Endothelial cell of umbilical vein (primary cell): ENCODE measurements around the gene P2RY13. TPM values are rescaled to one million over a fixed set of nuclear protein-coding genes. Genes with fewer than 3 reads are reported as not detected.

Experiments
- BruUV-seq: library from RNA; stranded (reverse); fragments of 400-500 nt; replicated peaks from 2 replicates; lab custom pipeline; 2021; lab: Mats Ljungman, UMichigan
- CTCF ChIA-PET: fragments of 300-600, 350-600 bp; sonication (Branson Sonifier 250); formaldehyde crosslinking; loops from one replicate; lab custom pipeline; 2021; ENCODE audit warnings: antibody characterized with exemption, inconsistent platforms; lab: Charles Lee
- POLR2A ChIA-PET: fragments of 300-600, 350-600 bp; sonication (Branson Sonifier 250); formaldehyde crosslinking; loops from one replicate; lab custom pipeline; 2021; ENCODE audit warnings: antibody characterized with exemption, inconsistent platforms; lab: Charles Lee
- DNase-seq: peaks from one replicate; pipeline ENCODE4 v3.0.0-alpha.2; 2011; ENCODE audit warnings: low read depth, low spot score
- FAIRE-seq: peaks from 2 replicates; lab custom pipeline; 2011; peaks lifted over from hg19 to GRCh38; lab: Jason Lieb, UNC
- H2AFZ ChIP-seq: 2 replicates; pipeline ENCODE4 v1.6.0; 2012; ENCODE audit warnings: low read depth, low read length, control low read depth, inconsistent platforms
- H3K27ac ChIP-seq: 2 replicates; pipeline ENCODE4 v1.5.1; 2011; ENCODE audit warnings: low read depth, mild to moderate bottlenecking, control low read depth, low read length, moderate library complexity; ENCODE audit not compliant: insufficient read depth
- H3K27me3 ChIP-seq, 2 experiments: 2 replicates each; pipeline versions ENCODE4 v1.6.0 to v1.6.1; 2011; ENCODE audit warnings: low read length in 2 of 2, mixed read lengths in 1 of 2; ENCODE audit not compliant: control insufficient read depth in 2 of 2, insufficient read depth in 2 of 2
- H3K36me3 ChIP-seq, 2 experiments: 2 replicates in 1 of 2; 3 replicates in 1 of 2; pipeline ENCODE4 v1.5.1; 2011; ENCODE audit warnings: low read length in 2 of 2, mild to moderate bottlenecking in 1 of 2, moderate library complexity in 1 of 2; ENCODE audit not compliant: control insufficient read depth in 2 of 2, insufficient read depth in 2 of 2; ENCODE audit errors: extremely low read depth in 1 of 2
- H3K4me1 ChIP-seq: 3 replicates; pipeline ENCODE4 v1.5.1; 2011; ENCODE audit warnings: mild to moderate bottlenecking, low read length; ENCODE audit not compliant: control insufficient read depth, insufficient read depth; ENCODE audit errors: extremely low read depth
- H3K4me2 ChIP-seq: 2 replicates; pipeline ENCODE4 v1.6.1; 2011; ENCODE audit warnings: low read length, control low read depth, mixed read lengths; ENCODE audit not compliant: insufficient read depth
- H3K4me3 ChIP-seq, 3 experiments: fragments of 200-600 bp in 1 of 3; sonication (generic), shearing (Covaris generic) in 1 of 3; replicated peaks in 1 of 3; 2 replicates each; pipeline ENCODE4 v1.5.1; 2011 to 2016; ENCODE audit warnings: control low read depth in 3 of 3, low read length in 3 of 3, mild to moderate bottlenecking in 2 of 3, inconsistent platforms in 1 of 3, low read depth in 1 of 3, moderate library complexity in 1 of 3; ENCODE audit not compliant: insufficient read depth in 1 of 3
- H3K79me2 ChIP-seq: 2 replicates; pipeline ENCODE4 v1.6.0; 2012; ENCODE audit warnings: low read length, inconsistent platforms; ENCODE audit not compliant: control insufficient read depth, insufficient read depth
- H3K9ac ChIP-seq: replicated peaks from 2 replicates; pipeline ENCODE3; 2011; ENCODE audit warnings: low read length, control low read depth; ENCODE audit not compliant: insufficient read depth; ENCODE audit errors: extremely low read depth
- H3K9me1 ChIP-seq: replicated peaks from 3 replicates; pipeline ENCODE4 v1.6.0; 2011; ENCODE audit warnings: mild to moderate bottlenecking, low read length; ENCODE audit not compliant: control insufficient read depth, insufficient read depth; ENCODE audit errors: extremely low read depth
- H3K9me3 ChIP-seq: replicated peaks from 2 replicates; pipeline ENCODE4 v1.5.1; 2012; ENCODE audit warnings: low read length, inconsistent platforms; ENCODE audit not compliant: control insufficient read depth, insufficient read depth
- H4K20me1 ChIP-seq: replicated peaks from 2 replicates; pipeline ENCODE3; 2011; ENCODE audit warnings: mild to moderate bottlenecking, low read length; ENCODE audit not compliant: control insufficient read depth, insufficient read depth; ENCODE audit errors: extremely low read depth
- EZH2 ChIP-seq: IDR thresholded peaks from 2 replicates; pipeline ENCODE4 v1.6.1; 2012; ENCODE audit warnings: borderline replicate concordance, low read depth, mild to moderate bottlenecking, moderate library complexity, low read length, inconsistent platforms; ENCODE audit not compliant: severe bottlenecking
- FOS ChIP-seq: IDR thresholded peaks from 2 replicates; pipeline ENCODE4 v1.6.1; 2011; ENCODE audit warnings: mild to moderate bottlenecking, low read length, moderate library complexity, borderline replicate concordance; ENCODE audit not compliant: insufficient read depth
- GATA2 ChIP-seq: IDR thresholded peaks from 2 replicates; pipeline ENCODE4 v1.7.0; 2011; ENCODE audit warnings: low read depth, mild to moderate bottlenecking, moderate library complexity, mixed read lengths, low read length; ENCODE audit not compliant: insufficient read length, insufficient read depth
- JUN ChIP-seq: IDR thresholded peaks from 2 replicates; pipeline ENCODE4 v1.6.1; 2011; ENCODE audit warnings: borderline replicate concordance, low read depth; ENCODE audit not compliant: insufficient read length, insufficient read depth
- MYC ChIP-seq: IDR thresholded peaks from one replicate; pipeline ENCODE4 v1.6.1; 2011; ENCODE audit warnings: mild to moderate bottlenecking, low read depth, low read length
- POLR2A ChIP-seq: IDR thresholded peaks from 2 replicates; pipeline ENCODE4 v1.6.1; 2012; ENCODE audit warnings: low read depth, mild to moderate bottlenecking, control low read depth, low read length
- POLR2AphosphoS5 ChIP-seq: IDR thresholded peaks from 2 replicates; pipeline ENCODE4 v1.6.1; 2012; ENCODE audit warnings: low read depth, mild to moderate bottlenecking, control low read depth, low read length, moderate library complexity; ENCODE audit not compliant: insufficient read depth
- dilution Hi-C: fragments of 300-500 bp; cut with MboI; formaldehyde crosslinking; loops from one replicate; pipeline ENCODE4 v1.15.0; 2019; ENCODE audit warnings: low sequenced_read_pairs; ENCODE audit not compliant: extremely low pct_ligation_motif_present
- intact Hi-C: fragments of 100-400 bp; cut with micrococcal nuclease; formaldehyde crosslinking; loops from one replicate; pipeline ENCODE4 v1.10.0; 2022
- polyA plus RNA-seq, 4 experiments: library from polyadenylated mRNA; depleted of rRNA in 3 of 4; stranded (reverse) in 3 of 4; unstranded in 1 of 4; fragments of >200 nt; gene quantifications; 2 replicates each; pipeline versions ENCODE4 v1.2.1 to v1.2.3, GENCODE V29; 2011 to 2012; ENCODE audit warnings: missing spikeins in 1 of 4
- total RNA-seq: library from RNA; stranded (reverse); gene quantifications from 2 replicates; pipeline ENCODE4 v1.2.3, GENCODE V29; 2021
- TF ChIP-seq, protein P1 (sequence below), 2 donors: IDR thresholded peaks; 1 replicate in 1 of 2; 2 replicates in 1 of 2; pipeline ENCODE4 v1.5.1; 2011; ENCODE audit warnings: low read length in 2 of 2, mild to moderate bottlenecking in 2 of 2, moderate library complexity in 2 of 2, control low read depth in 1 of 2, inconsistent platforms in 1 of 2, low read depth in 1 of 2; ENCODE audit not compliant: insufficient read depth in 1 of 2; ENCODE audit errors: extremely low read depth in 1 of 2

The P2RY13 gene
- total and polyA plus RNA-seq, 2 donors (not counting 3 experiments of a cell fraction or from before 2014, with no cell fraction given) = not detected

GRCh38 chr3:151315136-151315535 lies 14.2 kb downstream of the P2RY13 start:
- no peak overlapping the region for H2AFZ ChIP-seq
- H3K4me2 ChIP-seq = no peak overlapping the region
- intact Hi-C loops = no loop called here
- no peaks in the 10 kb centered on the region for H3K36me3 ChIP-seq
- H3K9ac ChIP-seq = no peak overlapping the region
- no peak overlapping the region for H3K27ac ChIP-seq
- no peak overlapping the region for H3K4me3 ChIP-seq
- no TSS peak for BruUV-seq
- dilution Hi-C loops = no loop called here
- FAIRE-seq = no peak
- no peaks in the 10 kb centered on the region for H3K27me3 ChIP-seq
- no peaks in the 10 kb centered on the region for H3K9me1 ChIP-seq
- CTCF ChIA-PET = no interaction called here
- no peak for DNase-seq
- no peaks in the 10 kb centered on the region for H4K20me1 ChIP-seq
- H3K4me1 ChIP-seq = no peaks in the 10 kb centered on the region
- no peaks in the 10 kb centered on the region for H3K9me3 ChIP-seq
- POLR2A ChIA-PET = no interaction called here
- no peaks in the 10 kb centered on the region for H3K79me2 ChIP-seq
- TF ChIP-seq, protein P1, sequence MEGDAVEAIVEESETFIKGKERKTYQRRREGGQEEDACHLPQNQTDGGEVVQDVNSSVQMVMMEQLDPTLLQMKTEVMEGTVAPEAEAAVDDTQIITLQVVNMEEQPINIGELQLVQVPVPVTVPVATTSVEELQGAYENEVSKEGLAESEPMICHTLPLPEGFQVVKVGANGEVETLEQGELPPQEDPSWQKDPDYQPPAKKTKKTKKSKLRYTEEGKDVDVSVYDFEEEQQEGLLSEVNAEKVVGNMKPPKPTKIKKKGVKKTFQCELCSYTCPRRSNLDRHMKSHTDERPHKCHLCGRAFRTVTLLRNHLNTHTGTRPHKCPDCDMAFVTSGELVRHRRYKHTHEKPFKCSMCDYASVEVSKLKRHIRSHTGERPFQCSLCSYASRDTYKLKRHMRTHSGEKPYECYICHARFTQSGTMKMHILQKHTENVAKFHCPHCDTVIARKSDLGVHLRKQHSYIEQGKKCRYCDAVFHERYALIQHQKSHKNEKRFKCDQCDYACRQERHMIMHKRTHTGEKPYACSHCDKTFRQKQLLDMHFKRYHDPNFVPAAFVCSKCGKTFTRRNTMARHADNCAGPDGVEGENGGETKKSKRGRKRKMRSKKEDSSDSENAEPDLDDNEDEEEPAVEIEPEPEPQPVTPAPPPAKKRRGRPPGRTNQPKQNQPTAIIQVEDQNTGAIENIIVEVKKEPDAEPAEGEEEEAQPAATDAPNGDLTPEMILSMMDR (IDR thresholded peaks at IDR 0.05; ENCODE audit: extremely low read depth in 1 of 2, insufficient read depth in 1 of 2, low read depth in 1 of 2, low read length in 2 of 2) = no peak
- TF ChIP-seq POLR2AphosphoS5 (no peak), FOS (no peak), GATA2 (no peak)

DNA sequence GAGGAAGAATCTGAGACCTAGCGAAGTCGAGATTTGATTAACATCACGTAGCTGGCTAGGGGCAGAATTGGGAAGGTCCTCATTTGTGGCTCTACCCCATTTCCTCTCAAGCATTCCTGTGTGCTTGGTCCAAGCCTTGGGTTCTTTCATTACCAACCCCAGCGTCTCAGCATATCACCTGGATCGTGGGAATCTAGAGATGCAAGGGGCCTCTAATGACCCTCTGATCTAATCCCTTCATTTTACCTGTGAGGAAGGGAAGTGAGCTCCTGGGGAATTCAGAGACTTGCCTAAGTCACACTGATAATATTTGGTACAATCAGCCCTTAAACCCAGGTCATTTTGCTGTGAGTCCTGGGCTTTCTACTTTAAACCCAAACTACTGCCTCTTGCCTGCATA lies 14.8 kb downstream of the P2RY13 start:
- no peak overlapping the region for H3K9ac ChIP-seq
- no peak overlapping the region for H3K27ac ChIP-seq
- DNase-seq (no peak), FAIRE-seq (no peak)
- ChIA-PET POLR2A (no interaction called here), CTCF (no interaction called here)
- H3K4me1 ChIP-seq = no peaks in the 10 kb centered on the region
- no peak overlapping the region for H3K4me3 ChIP-seq
- H2AFZ ChIP-seq = no peak overlapping the region
- dilution Hi-C loops (no loop called here), intact Hi-C loops (no loop called here)
- no peaks in the 10 kb centered on the region for H3K27me3 ChIP-seq
- no peaks in the 10 kb centered on the region for H3K9me3 ChIP-seq
- H3K9me1 ChIP-seq = no peaks in the 10 kb centered on the region
- no peaks in the 10 kb centered on the region for H3K79me2 ChIP-seq
- no peaks in the 10 kb centered on the region for H4K20me1 ChIP-seq
- BruUV-seq = no TSS peak
- H3K36me3 ChIP-seq = no peaks in the 10 kb centered on the region
- TF ChIP-seq FOS = no peak
- no peak for TF ChIP-seq POLR2A
- no peak for TF ChIP-seq MYC
- no peak for TF ChIP-seq JUN
- TF ChIP-seq GATA2 = no peak
- TF ChIP-seq EZH2 = no peak
- H3K4me2 ChIP-seq = no peak overlapping the region
